Activated B cell treated with CpG ODN at 0.5 μM for 24 hours (primary cell): Measurements from ENCODE around the gene WNT5A. TPM values are rescaled to one million over a fixed set of nuclear protein-coding genes. Genes with fewer than 3 reads are reported as not detected.

Source experiments
- ATAC-seq: fragments of 200-7000 bp; cut with Tn5 transposase; one replicate; pipeline ENCODE4 v1.10.0; 2021; ENCODE audit warnings: low read depth, mild to moderate bottlenecking, moderate library complexity
- CTCF ChIA-PET: fragments of 350-600 bp; sonication (Branson Sonifier 250); formaldehyde crosslinking; loops from one replicate; lab custom pipeline; 2021; ENCODE audit warnings: antibody characterized with exemption; lab: Charles Lee
- POLR2A ChIA-PET: fragments of 350-600 bp; sonication (Branson Sonifier 250); formaldehyde crosslinking; loops from one replicate; lab custom pipeline; 2021; ENCODE audit warnings: antibody characterized with exemption; lab: Charles Lee
- DNase-seq: peaks from one replicate; pipeline ENCODE4 v3.0.0; 2022
- H3K27ac Mint-ChIP-seq: one replicate; pipeline ENCODE4 v1.8.0; 2020; ENCODE audit warnings: mixed read lengths
- H3K27me3 Mint-ChIP-seq: one replicate; pipeline ENCODE4 v1.8.0; 2021; ENCODE audit warnings: mixed read lengths
- H3K36me3 Mint-ChIP-seq: one replicate; pipeline ENCODE4 v1.8.0; 2021; ENCODE audit warnings: low read depth, mixed read lengths
- H3K4me1 Mint-ChIP-seq: one replicate; pipeline ENCODE4 v1.8.0; 2021; ENCODE audit warnings: mixed read lengths
- H3K4me3 Mint-ChIP-seq: one replicate; pipeline ENCODE4 v1.8.0; 2020; ENCODE audit warnings: mild to moderate bottlenecking, mixed read lengths
- H3K9me3 Mint-ChIP-seq: one replicate; pipeline ENCODE4 v1.8.0; 2020; ENCODE audit warnings: mixed read lengths
- intact Hi-C: fragments of 100-400 bp; cut with micrococcal nuclease; formaldehyde crosslinking; loops from one replicate; pipeline ENCODE4 v1.15.1; 2024
- total RNA-seq: library from RNA; stranded (reverse); gene quantifications from 2 replicates; pipeline ENCODE4 v1.2.3, GENCODE V29; 2022
- TF ChIP-seq, protein P1 (sequence below): fragments of 200-600 bp; IDR thresholded peaks from one replicate; pipeline ENCODE4 v1.8.0; 2022; ENCODE audit warnings: antibody characterized with exemption, mild to moderate bottlenecking

WNT5A gene
- total RNA-seq, 1 donor from 2014 or later, result not detected

DNA sequence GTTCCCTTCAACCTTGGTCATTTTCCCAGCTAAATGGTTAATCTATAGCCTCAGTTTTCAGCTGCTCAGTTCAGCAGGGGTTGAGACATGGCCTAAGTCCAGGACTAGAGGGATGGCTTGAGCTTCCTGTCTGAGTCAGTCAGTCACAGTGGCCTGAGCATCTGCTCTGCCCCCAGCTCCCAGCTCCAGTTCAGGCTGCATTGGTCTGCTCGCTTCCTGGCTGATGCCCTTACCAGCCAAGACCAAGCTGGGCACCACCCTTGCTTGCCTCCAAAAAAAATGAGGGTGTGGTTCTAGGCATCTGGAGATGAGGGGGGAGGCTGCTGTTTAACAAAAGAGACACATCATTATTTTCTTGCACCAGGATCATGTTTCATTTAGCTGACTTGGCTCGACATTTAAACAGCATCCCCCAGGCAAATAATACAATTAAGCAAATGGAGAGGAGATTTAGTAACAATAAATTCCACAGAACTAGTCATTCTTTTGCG, 70.7 kb downstream of the WNT5A start:
- DNase-seq (no peak), ATAC-seq (no peak)
- Mint-ChIP-seq H3K27me3 (no peaks in the 10 kb centered on the region), H3K9me3 (peaks cover 6% of the 10 kb centered on the region), H3K4me1 (no peaks in the 10 kb centered on the region), H3K27ac (no peak overlapping the region), H3K4me3 (no peak overlapping the region), H3K36me3 (no peaks in the 10 kb centered on the region)
- TF ChIP-seq, protein P1, sequence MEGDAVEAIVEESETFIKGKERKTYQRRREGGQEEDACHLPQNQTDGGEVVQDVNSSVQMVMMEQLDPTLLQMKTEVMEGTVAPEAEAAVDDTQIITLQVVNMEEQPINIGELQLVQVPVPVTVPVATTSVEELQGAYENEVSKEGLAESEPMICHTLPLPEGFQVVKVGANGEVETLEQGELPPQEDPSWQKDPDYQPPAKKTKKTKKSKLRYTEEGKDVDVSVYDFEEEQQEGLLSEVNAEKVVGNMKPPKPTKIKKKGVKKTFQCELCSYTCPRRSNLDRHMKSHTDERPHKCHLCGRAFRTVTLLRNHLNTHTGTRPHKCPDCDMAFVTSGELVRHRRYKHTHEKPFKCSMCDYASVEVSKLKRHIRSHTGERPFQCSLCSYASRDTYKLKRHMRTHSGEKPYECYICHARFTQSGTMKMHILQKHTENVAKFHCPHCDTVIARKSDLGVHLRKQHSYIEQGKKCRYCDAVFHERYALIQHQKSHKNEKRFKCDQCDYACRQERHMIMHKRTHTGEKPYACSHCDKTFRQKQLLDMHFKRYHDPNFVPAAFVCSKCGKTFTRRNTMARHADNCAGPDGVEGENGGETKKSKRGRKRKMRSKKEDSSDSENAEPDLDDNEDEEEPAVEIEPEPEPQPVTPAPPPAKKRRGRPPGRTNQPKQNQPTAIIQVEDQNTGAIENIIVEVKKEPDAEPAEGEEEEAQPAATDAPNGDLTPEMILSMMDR, result no peak
- ChIA-PET POLR2A (no interaction called here), CTCF (no interaction called here)
- intact Hi-C loops, result no loop called here
